Hepatocyte (in vitro differentiated cells): ENCODE results near the gene GALNT1.

Source experiments
- CTCF ChIP-seq: fragments of 200-600 bp; sonication (generic); IDR thresholded peaks from 2 replicates; pipeline ENCODE4 v1.5.1; 2016; ENCODE audit warnings: antibody characterized with exemption, mild to moderate bottlenecking; ENCODE audit not compliant: poor library complexity
- EZH2 ChIP-seq: fragments of 200-600 bp; sonication (generic); IDR thresholded peaks from 2 replicates; pipeline ENCODE4 v1.6.1; 2016; ENCODE audit warnings: antibody characterized with exemption, mild to moderate bottlenecking, borderline replicate concordance
- EZH2phosphoT487 ChIP-seq: fragments of 200-600 bp; sonication (generic); IDR thresholded peaks from one replicate; pipeline ENCODE4 v1.6.1; 2018; ENCODE audit warnings: antibody characterized with exemption, mild to moderate bottlenecking, low read depth, moderate library complexity; ENCODE audit not compliant: unreplicated experiment, severe bottlenecking

- TF ChIP-seq CTCF = no peak
- TF ChIP-seq EZH2 = no peak
- no peak for TF ChIP-seq EZH2phosphoT487
These were observed 52.2 kb downstream of the GALNT1 start for GRCh38 chr18:35633761-35634160.
